T-helper 1 cell (primary cell): ENCODE results near the gene SPIN2A.
"Not testable (repeated sequence)": the region's sequence is repeated elsewhere in the genome, so short reads cannot be mapped to it uniquely, and the experiment has no call there.

Source experiments
- DNase-seq, 5 donors: peaks; one replicate each; pipeline ENCODE4 v3.0.0-alpha.2; 2012 to 2020
- total RNA-seq, 4 donors: gene quantifications; one replicate each; lab custom pipeline; 2026; lab: John Stamatoyannopoulos, UW

SPIN2A gene
- total RNA-seq: 0 reads per million in 4 donors

DNA sequence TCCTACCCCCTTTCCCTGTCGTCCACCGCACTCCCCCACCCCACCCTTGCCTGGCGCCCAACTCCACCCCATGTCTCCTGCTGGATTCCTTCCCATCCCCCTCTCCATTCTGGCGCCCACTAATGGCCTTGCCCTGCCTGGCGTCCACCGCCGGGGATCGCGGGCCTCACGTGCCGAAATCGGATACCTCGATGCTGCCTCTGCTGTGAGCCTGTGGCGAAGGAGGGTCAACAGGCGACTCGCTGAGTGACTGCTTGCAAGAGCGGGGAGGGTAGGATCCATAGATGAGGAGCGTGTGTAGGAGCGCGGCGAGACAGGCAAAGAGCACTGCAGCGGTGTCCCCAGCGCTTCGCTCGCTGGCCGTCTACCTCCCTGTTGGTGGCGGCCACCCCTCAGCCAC is at the start of gene SPIN2A:
Gene SPIN2A (minus strand): TSS at position 325 of the 400 bp plus-strand sequence. CDS start 800 bp downstream, outside the sequence.
- not testable (repeated sequence) for DNase-seq

DNA sequence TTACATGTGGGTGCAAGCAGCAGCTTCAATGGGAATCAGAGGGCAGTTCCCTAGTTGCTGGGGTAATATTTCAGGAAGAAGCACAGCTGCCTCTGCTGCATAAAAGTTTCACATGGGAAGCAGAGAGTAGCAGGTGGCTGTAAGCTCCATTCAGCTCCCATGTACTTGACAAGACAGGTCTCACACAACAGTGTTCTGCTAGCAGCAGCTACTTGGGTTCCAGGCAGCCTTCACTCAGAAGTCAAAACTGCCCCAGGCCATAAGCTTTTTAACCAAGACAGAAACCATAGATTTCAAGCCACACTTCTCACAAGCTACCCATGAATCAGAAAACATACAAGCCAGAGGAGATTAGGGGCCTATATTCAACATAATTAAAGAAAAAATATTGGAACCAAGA is 41.4 kb upstream of the SPIN2A start:
- no peak for DNase-seq

DNA sequence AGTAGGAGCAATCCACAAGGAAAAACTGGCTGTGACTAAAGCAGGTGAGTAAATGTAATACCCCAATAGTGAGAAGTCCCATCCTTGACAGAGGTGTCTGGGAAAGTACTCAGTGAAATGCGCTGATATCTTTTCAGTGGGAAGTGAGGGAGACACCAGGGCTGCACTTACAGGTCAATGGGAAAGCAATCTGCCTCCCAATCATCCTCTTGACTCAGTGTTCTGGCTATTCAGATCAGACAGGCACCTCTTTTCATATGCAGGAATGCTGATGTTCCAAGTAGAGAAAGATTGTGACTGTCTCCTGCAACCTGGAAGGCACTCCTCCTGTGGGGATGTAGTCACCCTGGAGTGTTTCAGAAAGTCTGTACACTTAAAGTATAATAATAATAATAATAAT is 39.9 kb upstream of the SPIN2A start:
- DNase-seq: no peak

DNA sequence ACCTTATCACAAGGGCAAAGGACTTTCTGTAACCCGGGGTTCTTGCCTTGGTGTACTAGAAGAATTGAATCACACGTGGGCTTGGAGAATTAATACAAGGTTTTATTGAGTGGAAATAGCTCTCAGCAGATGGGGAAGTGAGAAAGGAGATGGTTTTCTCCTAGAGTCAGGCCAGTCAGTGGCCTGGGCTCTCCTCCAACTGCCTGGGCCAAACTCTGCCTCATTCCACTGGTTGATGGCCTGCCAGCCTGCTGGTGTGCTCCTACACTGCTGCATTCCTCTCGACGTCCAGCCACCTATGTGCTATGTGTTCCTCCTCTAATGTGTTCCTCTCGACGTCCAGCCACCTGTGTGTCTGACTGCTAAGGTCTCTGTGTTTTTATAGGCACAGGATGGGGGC is 35.3 kb upstream of the SPIN2A start:
- no peak for DNase-seq

DNA sequence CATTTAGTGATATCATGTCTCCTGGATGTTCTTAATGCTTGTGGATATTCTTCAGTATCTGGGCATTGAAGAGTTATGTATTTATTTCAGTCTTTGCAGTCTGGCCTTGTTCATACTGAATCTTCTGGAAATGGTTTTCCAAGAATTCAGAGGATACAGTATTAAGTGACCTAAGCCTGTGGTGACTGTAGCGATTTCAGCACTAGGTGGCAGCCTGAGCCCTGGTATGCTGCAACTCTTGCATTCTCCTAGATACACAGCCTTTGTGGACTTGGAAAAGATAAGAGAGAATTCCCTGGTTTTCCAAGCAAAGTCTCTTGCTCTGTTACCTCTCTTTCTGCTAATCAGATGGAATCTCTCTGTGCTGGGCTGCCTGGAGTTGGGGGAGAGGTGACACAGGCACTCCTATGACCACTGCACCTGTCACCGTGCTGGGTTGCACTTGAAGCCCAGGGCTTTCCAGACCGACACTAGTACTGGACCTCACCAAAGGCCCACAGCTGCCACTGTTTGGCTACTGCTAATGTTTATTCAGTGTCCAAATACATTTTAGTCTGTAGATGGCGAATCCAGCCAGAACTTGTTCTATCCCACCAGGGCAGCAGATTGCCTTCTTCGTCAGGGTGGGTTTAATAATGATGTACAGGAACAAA is 19.3 kb upstream of the SPIN2A start:
- DNase-seq: no peak

GRCh38 chrX:57155171-57155570 is 18.0 kb upstream of the SPIN2A start:
- no peak for DNase-seq

DNA sequence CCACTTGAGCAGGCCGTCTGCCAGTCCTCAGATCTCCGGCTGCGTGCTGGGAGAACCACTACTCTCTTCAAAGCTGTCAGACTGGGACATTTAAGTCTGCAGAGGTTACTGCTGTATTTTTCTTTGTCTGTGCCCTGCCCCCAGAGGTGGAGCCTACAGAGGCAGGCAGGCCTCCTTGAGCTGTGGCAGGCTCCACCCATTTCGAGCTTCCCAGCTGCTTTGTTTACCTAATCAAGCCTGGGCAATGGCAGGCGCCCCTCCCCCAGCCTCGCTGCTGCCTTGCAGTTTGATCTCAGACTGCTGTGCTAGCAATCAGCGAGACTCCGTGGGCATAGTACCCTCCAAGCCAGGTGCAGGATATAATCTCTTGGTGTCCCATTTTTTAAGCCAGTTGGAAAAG is 15.0 kb upstream of the SPIN2A start:
- not testable (repeated sequence) for DNase-seq

DNA sequence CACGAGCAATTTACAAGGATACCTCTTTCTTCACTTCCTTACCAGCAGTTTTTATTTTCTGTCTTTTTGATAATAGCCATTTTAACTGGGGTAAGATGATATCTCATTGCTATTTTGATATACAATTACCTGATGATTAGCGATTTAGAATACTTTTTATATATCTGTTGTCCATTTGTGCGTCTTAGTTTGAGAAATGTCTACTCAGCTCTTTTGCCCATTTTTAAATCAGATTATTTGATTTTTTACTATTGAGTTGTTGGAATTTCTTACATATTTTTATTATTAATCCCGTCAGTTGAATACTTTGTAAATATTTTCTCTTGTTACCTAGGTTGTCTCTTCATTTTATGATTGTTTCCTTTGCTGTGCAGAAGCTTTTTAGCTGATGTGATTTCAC is 1.5 kb upstream of the SPIN2A start:
- no peak for DNase-seq

DNA sequence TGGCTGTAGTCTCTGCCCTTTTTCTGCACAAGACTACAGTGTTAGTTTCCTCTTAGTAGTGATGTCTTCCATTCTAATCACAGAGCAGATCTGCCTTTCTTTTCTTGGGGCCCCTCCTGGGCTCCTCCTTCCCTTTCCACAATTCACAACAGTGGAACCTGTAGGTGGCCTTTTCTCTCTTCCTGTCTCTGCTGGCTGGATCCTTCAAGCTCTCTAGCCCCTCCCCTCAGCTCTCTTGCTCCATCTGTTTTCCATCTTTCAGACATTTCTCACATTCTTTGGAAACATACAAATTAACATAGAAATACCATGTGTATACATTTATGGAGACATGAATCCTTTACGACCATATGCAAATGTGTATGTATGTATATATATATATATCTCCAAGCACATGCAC is 304 bp upstream of the SPIN2A start:
- DNase-seq: no peak

- DNase-seq: not testable (repeated sequence)
These were observed 608 bp downstream of the SPIN2A start for GRCh38 chrX:57136589-57136988.

- DNase-seq: no peak
These were observed 1.9 kb downstream of the SPIN2A start for GRCh38 chrX:57135287-57135686.

DNA sequence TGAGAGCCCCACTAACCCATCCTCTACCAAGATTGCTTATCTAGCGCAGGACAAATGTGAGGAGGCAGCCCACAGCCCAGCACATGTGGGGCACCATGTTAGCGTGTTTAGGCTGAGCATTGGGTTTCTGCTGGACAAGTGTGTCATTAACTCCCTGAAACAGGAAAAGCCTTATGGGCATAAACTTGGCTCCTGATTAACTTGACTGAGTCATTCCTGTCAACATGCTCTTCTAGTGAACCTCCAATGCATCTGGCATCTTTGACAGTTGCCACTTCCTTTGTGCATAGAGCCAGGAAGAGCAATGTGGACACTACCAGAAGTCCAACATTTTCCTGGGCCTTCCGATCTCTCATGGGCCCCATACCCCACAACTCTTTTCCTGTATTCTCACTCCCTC is 2.5 kb downstream of the SPIN2A start:
- DNase-seq: no peak

GRCh38 chrX:57133706-57134105 is 3.5 kb downstream of the SPIN2A start:
- DNase-seq: no peak

GRCh38 chrX:57133284-57133683 is 3.9 kb downstream of the SPIN2A start:
- not testable (repeated sequence) for DNase-seq

- DNase-seq: no peak
These were observed 5.2 kb downstream of the SPIN2A start for GRCh38 chrX:57132046-57132445.

DNA sequence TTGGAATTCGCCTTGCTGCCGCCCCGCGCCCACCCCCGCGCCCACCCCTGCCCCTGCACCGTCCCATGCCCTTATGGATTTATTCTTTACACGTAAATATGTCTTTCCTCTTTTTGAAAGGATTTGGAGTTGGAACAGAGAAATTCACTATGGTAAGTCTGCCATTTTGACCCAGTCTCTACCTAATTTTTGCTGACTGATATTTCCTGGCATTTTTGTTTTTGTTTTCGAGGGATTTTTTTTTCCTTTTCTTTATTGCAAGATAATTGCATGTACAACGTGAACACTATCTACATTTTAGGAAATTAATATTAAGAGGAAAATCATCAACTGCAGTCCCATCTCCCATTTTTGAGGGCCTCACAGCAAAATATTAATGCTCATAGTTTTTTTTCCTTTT is 15.4 kb downstream of the SPIN2A start:
- DNase-seq: no peak

DNA sequence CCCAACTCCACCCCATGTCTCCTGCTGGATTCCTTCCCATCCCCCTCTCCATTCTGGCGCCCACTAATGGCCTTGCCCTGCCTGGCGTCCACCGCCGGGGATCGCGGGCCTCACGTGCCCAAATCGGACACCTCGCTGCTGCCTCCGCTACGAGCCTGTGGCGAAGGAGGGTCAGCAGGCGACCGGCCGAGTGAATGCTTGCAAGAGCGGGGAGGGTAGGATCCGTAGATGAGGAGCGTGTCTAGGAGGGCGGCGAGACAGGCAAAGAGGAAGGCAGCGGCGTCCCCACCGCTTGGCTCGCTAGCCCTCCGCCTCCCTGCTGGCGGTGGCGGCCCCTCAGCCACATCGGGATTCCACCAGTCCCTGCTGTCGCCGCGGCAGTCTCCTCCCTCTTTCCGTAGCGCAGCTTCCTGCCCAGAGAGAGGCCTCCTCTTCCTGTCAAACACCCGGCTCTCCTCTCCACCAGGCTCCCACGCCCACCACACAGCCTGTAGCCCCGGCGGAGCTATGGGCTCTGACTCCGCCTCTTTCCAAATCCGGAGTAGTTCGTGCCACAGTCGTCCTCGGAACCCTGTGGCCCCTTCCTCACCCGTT is 15.9 kb downstream of the SPIN2A start, which contains the start of gene SPIN2B:
Gene SPIN2B (minus strand): TSS at position 387 of the 594 bp plus-strand sequence.
- peak; percentile 50 to 83 (median 60) for DNase-seq

- DNase-seq: not testable (repeated sequence)
These were observed 16.5 kb downstream of the SPIN2A start for GRCh38 chrX:57120619-57121161.

GRCh38 chrX:57119416-57119815 is 17.8 kb downstream of the SPIN2A start:
- DNase-seq: no peak

DNA sequence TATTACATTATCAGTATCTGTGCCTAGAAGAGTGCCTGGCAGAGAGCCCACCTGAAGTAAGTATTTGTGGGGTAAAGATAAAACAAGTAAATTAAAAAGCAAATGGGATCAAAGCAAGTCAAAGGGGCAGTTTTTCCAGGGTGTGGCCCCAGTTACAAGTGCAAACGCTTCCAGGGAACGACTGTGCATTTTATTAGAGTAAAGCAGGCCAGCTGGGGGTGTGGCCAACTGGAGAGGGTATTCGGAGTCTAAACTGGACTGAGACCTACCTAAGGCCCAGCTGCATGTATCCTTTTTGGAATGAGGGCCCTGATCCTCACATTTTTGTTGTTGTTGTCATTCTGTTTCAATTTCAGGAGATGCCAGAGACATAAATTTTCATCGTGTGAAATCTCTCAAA is 19.6 kb downstream of the SPIN2A start:
- DNase-seq: not testable (repeated sequence)

GRCh38 chrX:57104921-57105398 is 32.2 kb downstream of the SPIN2A start:
- DNase-seq: no peak

GRCh38 chrX:57104406-57104805 is 32.8 kb downstream of the SPIN2A start:
- no peak for DNase-seq

- no peak for DNase-seq
These were observed 33.7 kb downstream of the SPIN2A start for GRCh38 chrX:57103489-57103888.

DNA sequence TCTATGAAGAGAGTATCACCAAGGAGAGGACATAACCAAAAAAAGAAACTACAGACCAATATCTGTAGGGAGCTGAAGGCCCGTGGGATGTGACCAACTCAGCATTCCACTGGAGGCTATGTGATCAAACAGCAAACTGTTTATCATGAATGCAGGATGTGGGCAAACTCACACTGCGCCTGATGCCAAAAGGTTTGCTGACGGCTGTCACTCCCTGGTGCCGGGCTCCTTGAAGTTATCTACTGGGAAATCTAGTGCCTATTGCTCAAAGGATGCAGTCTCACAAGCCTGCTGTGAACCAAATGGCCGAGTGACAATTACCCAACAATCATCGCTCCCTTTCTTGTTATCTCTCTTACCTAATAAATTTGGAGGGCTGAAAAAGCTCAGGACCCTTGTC is 34.3 kb downstream of the SPIN2A start:
- not testable (repeated sequence) for DNase-seq
